SK-N-SH treated with all-trans-retinoic acid at 6 μM for 48 hours (cell line): ENCODE measurements around the gene DCC.

Experiments used
- ATAC-seq: fragments of 200-7000 bp; cut with Tn5 transposase; 3 replicates; pipeline ENCODE4 v1.9.1; 2020; ENCODE audit warnings: mild to moderate bottlenecking, moderate library complexity
- ARNTL ChIP-seq: fragments of 450-650 bp; formaldehyde crosslinking; IDR thresholded peaks from 2 replicates; pipeline ENCODE4 v1.5.0; 2020; ENCODE audit warnings: low read depth, mild to moderate bottlenecking, moderate library complexity, borderline replicate concordance
- CSDC2 ChIP-seq: fragments of 250-450 bp; sonication (Bioruptor Pico); IDR thresholded peaks from 2 replicates; pipeline ENCODE4 v1.5.0; 2020; ENCODE audit warnings: mild to moderate bottlenecking, moderate library complexity
- ESRRG ChIP-seq: fragments of 250-450 bp; sonication (Bioruptor Pico); IDR thresholded peaks from 2 replicates; pipeline ENCODE4 v1.6.1; 2021; ENCODE audit warnings: mild to moderate bottlenecking
- GLIS3 ChIP-seq: fragments of 250-450 bp; sonication (Bioruptor Pico); IDR thresholded peaks from 2 replicates; pipeline ENCODE4 v1.5.0; 2020; ENCODE audit warnings: mild to moderate bottlenecking, moderate library complexity
- ISL1 ChIP-seq: fragments of 250-450 bp; sonication (Bioruptor Pico); IDR thresholded peaks from 2 replicates; pipeline ENCODE4 v2.1.2; 2022; ENCODE audit warnings: mild to moderate bottlenecking, moderate library complexity
- OSR1 ChIP-seq: fragments of 250-450 bp; sonication (Bioruptor Pico); IDR thresholded peaks from 2 replicates; pipeline ENCODE4 v1.8.0; 2022; ENCODE audit warnings: moderate library complexity, mild to moderate bottlenecking, inconsistent platforms
- PPARA ChIP-seq: fragments of 250-450 bp; sonication (Bioruptor Pico); IDR thresholded peaks from 2 replicates; pipeline ENCODE4 v1.5.0; 2020; ENCODE audit warnings: mild to moderate bottlenecking, borderline replicate concordance
- TCF4 ChIP-seq: fragments of 250-450 bp; sonication (Bioruptor Pico); IDR thresholded peaks from 2 replicates; pipeline ENCODE4 v1.8.0; 2021; ENCODE audit warnings: mild to moderate bottlenecking, moderate library complexity, borderline replicate concordance
- TOX ChIP-seq: fragments of 250-450 bp; sonication (Bioruptor Pico); IDR thresholded peaks from 2 replicates; pipeline ENCODE4 v1.8.0; 2021; ENCODE audit warnings: mild to moderate bottlenecking, moderate library complexity, borderline replicate concordance
- ZFP3 ChIP-seq: fragments of 250-450 bp; sonication (Bioruptor Pico); IDR thresholded peaks from 2 replicates; pipeline ENCODE4 v1.5.0; 2020; ENCODE audit warnings: mild to moderate bottlenecking, moderate library complexity
- ZFP30 ChIP-seq: fragments of 450-650 bp; formaldehyde crosslinking; IDR thresholded peaks from 2 replicates; pipeline ENCODE4 v1.5.0; 2022; ENCODE audit warnings: mild to moderate bottlenecking, moderate library complexity
- ZNF565 ChIP-seq: fragments of 450-650 bp; formaldehyde crosslinking; conservative IDR thresholded peaks from 2 replicates; pipeline ENCODE4 v1.5.0; 2020; ENCODE audit warnings: low read depth, mild to moderate bottlenecking, moderate library complexity
- ZNF70 ChIP-seq: fragments of 450-650 bp; formaldehyde crosslinking; IDR thresholded peaks from 2 replicates; pipeline ENCODE4 v1.5.0; 2020; ENCODE audit warnings: mild to moderate bottlenecking, moderate library complexity
- ZNF8 ChIP-seq: fragments of 450-650 bp; formaldehyde crosslinking; IDR thresholded peaks from 2 replicates; pipeline ENCODE4 v1.5.0; 2020; ENCODE audit warnings: mild to moderate bottlenecking, moderate library complexity
- TF ChIP-seq, protein P1 (sequence below): fragments of 250-450 bp; sonication (Bioruptor Pico); IDR thresholded peaks from 2 replicates; pipeline ENCODE4 v1.5.0; 2020; ENCODE audit warnings: mild to moderate bottlenecking, moderate library complexity
- TF ChIP-seq, protein P2 (sequence below): fragments of 250-450 bp; sonication (Bioruptor Pico); IDR thresholded peaks from 2 replicates; pipeline ENCODE4 v1.8.0; 2021; ENCODE audit warnings: low read depth, mild to moderate bottlenecking, moderate library complexity, borderline replicate concordance
- TF ChIP-seq, protein P3 (sequence below): fragments of 250-450 bp; sonication (Bioruptor Pico); IDR thresholded peaks from 2 replicates; pipeline ENCODE4 v1.5.1; 2020; ENCODE audit warnings: low read depth, mild to moderate bottlenecking, moderate library complexity
- TF ChIP-seq, protein P4 (sequence below): fragments of 250-450 bp; sonication (Bioruptor Pico); IDR thresholded peaks from 2 replicates; pipeline ENCODE4 v1.8.0; 2020; ENCODE audit warnings: mild to moderate bottlenecking, moderate library complexity, borderline replicate concordance

Gene DCC

DNA sequence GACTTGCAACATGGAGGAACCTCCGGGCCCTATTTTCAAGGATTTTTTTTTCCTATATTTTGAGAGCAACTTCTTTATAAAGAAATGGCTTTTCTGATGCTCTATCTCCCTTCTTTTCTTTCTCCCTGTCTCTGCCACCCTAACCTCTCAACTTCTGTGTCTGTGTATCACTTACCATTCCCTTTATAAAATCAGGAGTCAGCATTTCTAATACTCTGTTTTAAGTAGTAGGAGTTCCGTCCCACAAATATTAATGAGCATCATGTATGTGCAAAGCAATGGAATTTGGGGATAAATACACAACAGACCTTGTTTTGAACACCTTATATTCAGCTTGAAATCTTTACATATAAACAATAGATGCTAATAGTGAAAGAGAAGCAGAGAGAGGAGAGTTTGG is 268.0 kb downstream of the DCC start:
- ATAC-seq, result no peak
- TF ChIP-seq ISL1, result no peak
- TF ChIP-seq OSR1 (CRISPR knock-in tag), result no peak
- TF ChIP-seq PPARA, result no peak
- TF ChIP-seq ESRRG, result no peak
- no peak for TF ChIP-seq ZNF8 (CRISPR knock-in tag)
- no peak for TF ChIP-seq ZFP3
- TF ChIP-seq TOX (CRISPR knock-in tag), result no peak
- TF ChIP-seq, all 23 proteins: peak for 0

DNA sequence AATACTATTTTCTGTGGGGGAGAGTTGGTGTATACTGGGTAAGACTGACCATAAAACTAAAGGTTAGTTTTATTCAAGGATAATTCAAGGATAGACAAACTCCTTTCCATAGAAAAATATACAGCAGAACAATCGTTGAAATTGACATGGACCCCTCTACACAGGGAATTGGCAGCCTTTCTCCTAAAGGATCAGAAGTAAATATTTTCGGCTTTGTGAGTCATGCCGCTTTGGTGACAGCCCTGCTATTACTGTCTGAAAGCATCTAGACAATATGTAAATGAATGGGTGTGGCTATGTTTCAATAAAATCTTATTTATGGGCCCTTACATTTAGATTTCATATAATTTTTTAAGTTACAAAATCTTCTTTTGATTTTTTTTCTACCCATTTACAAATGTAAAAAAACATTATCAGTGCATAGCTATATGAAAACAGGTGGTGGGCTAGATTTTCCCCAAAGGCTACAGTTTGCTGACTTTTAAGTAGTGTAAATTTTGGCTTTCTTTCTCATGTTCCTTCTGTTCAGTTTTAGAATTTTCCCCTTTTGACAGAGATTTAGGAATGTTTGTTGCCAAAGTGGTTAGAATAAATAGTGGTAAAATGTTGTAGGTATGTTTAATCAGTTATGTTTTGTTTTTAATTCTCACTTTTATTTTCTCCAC is 270.6 kb downstream of the DCC start:
- ATAC-seq, result no peak
- TF ChIP-seq ZNF8 (CRISPR knock-in tag) (no peak), PPARA (no peak), TCF4 (no peak), OSR1 (CRISPR knock-in tag) (no peak), ISL1 (no peak), ARNTL (CRISPR knock-in tag) (no peak), TOX (CRISPR knock-in tag) (no peak)
- TF ChIP-seq, protein P1, sequence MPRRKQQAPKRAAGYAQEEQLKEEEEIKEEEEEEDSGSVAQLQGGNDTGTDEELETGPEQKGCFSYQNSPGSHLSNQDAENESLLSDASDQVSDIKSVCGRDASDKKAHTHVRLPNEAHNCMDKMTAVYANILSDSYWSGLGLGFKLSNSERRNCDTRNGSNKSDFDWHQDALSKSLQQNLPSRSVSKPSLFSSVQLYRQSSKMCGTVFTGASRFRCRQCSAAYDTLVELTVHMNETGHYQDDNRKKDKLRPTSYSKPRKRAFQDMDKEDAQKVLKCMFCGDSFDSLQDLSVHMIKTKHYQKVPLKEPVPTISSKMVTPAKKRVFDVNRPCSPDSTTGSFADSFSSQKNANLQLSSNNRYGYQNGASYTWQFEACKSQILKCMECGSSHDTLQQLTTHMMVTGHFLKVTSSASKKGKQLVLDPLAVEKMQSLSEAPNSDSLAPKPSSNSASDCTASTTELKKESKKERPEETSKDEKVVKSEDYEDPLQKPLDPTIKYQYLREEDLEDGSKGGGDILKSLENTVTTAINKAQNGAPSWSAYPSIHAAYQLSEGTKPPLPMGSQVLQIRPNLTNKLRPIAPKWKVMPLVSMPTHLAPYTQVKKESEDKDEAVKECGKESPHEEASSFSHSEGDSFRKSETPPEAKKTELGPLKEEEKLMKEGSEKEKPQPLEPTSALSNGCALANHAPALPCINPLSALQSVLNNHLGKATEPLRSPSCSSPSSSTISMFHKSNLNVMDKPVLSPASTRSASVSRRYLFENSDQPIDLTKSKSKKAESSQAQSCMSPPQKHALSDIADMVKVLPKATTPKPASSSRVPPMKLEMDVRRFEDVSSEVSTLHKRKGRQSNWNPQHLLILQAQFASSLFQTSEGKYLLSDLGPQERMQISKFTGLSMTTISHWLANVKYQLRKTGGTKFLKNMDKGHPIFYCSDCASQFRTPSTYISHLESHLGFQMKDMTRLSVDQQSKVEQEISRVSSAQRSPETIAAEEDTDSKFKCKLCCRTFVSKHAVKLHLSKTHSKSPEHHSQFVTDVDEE, result no peak
- TF ChIP-seq, all 23 proteins: peak for 0

DNA sequence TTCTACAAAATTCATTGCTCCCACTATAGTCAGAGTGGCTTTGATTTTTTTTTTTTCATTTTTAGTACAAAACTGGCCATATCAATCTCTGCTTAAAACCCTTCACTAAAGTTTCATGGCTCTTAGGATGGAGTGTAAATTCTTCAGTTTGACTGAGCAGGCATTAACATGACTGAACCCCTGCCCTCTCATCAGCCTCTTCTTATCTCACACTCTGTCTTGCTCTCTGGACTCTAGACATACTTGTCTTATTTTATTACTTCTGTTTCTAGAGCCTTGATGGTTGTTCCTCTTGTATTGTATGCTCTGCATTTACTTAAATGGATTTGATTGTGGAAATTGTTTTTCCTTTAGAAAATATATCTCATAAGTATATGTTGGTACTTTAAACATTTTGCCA is 272.4 kb downstream of the DCC start:
- TF ChIP-seq ZNF70 (CRISPR knock-in tag) (no peak), ZFP30 (CRISPR knock-in tag) (no peak), GLIS3 (CRISPR knock-in tag) (no peak)
- TF ChIP-seq, protein P2, sequence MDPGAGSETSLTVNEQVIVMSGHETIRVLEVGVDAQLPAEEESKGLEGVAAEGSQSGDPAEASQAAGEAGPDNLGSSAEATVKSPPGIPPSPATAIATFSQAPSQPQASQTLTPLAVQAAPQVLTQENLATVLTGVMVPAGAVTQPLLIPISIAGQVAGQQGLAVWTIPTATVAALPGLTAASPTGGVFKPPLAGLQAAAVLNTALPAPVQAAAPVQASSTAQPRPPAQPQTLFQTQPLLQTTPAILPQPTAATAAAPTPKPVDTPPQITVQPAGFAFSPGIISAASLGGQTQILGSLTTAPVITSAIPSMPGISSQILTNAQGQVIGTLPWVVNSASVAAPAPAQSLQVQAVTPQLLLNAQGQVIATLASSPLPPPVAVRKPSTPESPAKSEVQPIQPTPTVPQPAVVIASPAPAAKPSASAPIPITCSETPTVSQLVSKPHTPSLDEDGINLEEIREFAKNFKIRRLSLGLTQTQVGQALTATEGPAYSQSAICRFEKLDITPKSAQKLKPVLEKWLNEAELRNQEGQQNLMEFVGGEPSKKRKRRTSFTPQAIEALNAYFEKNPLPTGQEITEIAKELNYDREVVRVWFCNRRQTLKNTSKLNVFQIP, result no peak
- no peak for ATAC-seq

DNA sequence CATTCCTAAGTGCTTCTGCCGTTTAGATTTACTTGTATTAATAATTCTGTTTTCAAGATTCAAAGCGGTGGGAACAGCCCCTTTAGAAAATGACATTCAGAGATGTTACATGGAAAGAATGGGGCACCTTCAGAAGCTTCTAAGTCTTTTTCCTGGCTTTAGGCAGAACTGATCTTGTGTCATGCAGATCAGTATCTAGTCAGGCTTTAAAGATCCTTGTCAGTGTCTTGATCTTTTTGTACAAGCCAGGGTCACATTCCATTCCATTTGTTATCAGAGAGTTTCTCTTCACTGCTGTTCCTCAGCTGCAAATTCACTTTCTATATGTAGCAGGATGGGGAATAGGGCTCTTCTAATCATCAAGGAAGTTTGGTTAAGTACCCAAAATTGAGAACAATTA is 275.3 kb downstream of the DCC start:
- TF ChIP-seq, protein P1, result no peak
- TF ChIP-seq OSR1 (CRISPR knock-in tag), result no peak
- TF ChIP-seq ZNF70 (CRISPR knock-in tag), result no peak
- no peak for TF ChIP-seq ESRRG
- no peak for TF ChIP-seq ZNF565
- TF ChIP-seq, protein P3, sequence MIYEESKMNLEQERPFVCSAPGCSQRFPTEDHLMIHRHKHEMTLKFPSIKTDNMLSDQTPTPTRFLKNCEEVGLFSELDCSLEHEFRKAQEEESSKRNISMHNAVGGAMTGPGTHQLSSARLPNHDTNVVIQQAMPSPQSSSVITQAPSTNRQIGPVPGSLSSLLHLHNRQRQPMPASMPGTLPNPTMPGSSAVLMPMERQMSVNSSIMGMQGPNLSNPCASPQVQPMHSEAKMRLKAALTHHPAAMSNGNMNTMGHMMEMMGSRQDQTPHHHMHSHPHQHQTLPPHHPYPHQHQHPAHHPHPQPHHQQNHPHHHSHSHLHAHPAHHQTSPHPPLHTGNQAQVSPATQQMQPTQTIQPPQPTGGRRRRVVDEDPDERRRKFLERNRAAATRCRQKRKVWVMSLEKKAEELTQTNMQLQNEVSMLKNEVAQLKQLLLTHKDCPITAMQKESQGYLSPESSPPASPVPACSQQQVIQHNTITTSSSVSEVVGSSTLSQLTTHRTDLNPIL, result no peak
- TF ChIP-seq TCF4, result no peak
- no peak for TF ChIP-seq ZFP3
- no peak for TF ChIP-seq TOX (CRISPR knock-in tag)
- no peak for TF ChIP-seq ISL1
- TF ChIP-seq, protein P4, sequence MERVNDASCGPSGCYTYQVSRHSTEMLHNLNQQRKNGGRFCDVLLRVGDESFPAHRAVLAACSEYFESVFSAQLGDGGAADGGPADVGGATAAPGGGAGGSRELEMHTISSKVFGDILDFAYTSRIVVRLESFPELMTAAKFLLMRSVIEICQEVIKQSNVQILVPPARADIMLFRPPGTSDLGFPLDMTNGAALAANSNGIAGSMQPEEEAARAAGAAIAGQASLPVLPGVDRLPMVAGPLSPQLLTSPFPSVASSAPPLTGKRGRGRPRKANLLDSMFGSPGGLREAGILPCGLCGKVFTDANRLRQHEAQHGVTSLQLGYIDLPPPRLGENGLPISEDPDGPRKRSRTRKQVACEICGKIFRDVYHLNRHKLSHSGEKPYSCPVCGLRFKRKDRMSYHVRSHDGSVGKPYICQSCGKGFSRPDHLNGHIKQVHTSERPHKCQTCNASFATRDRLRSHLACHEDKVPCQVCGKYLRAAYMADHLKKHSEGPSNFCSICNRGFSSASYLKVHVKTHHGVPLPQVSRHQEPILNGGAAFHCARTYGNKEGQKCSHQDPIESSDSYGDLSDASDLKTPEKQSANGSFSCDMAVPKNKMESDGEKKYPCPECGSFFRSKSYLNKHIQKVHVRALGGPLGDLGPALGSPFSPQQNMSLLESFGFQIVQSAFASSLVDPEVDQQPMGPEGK (CRISPR knock-in tag), result no peak
- no peak for TF ChIP-seq CSDC2
- no peak for ATAC-seq
